Calu3 (cell line): ENCODE results near the gene SYT12. TPM values are rescaled to one million over a fixed set of nuclear protein-coding genes. Genes with fewer than 3 reads are reported as not detected.

Experiments used
- BruUV-seq: library from RNA; stranded (reverse); fragments of 400-500 nt; replicated peaks from 2 replicates; lab custom pipeline; 2021; lab: Mats Ljungman, UMichigan
- CTCF ChIA-PET: fragments of 300-600 bp; sonication (Branson Sonifier 250); formaldehyde crosslinking; loops from one replicate; lab custom pipeline; 2022; ENCODE audit warnings: antibody characterized with exemption; lab: Charles Lee
- DNase-seq: peaks from one replicate; pipeline ENCODE4 v3.0.0; 2022
- H3K27ac Mint-ChIP-seq: one replicate; pipeline ENCODE4 v1.8.0; 2022; ENCODE audit warnings: mixed read lengths; ENCODE audit not compliant: unreplicated experiment
- H3K27me3 Mint-ChIP-seq: one replicate; pipeline ENCODE4 v1.8.0; 2022; ENCODE audit warnings: mixed read lengths; ENCODE audit not compliant: unreplicated experiment
- H3K36me3 Mint-ChIP-seq: one replicate; pipeline ENCODE4 v1.8.0; 2022; ENCODE audit warnings: mild to moderate bottlenecking, moderate library complexity, mixed read lengths; ENCODE audit not compliant: insufficient read depth, unreplicated experiment
- H3K4me1 Mint-ChIP-seq: one replicate; pipeline ENCODE4 v1.8.0; 2022; ENCODE audit warnings: mild to moderate bottlenecking, low read depth, mixed read lengths; ENCODE audit not compliant: unreplicated experiment
- H3K4me3 Mint-ChIP-seq: one replicate; pipeline ENCODE4 v1.8.0; 2022; ENCODE audit warnings: mild to moderate bottlenecking, low read depth, moderate library complexity, mixed read lengths; ENCODE audit not compliant: unreplicated experiment
- H3K9me3 Mint-ChIP-seq: one replicate; pipeline ENCODE4 v1.8.0; 2022; ENCODE audit warnings: low read depth, mixed read lengths; ENCODE audit not compliant: unreplicated experiment
- CTCF ChIP-seq: fragments of 200-600 bp; IDR thresholded peaks from one replicate; pipeline ENCODE4 v1.8.0; 2022; ENCODE audit warnings: antibody characterized with exemption; ENCODE audit not compliant: unreplicated experiment
- intact Hi-C: fragments of 100-400 bp; cut with micrococcal nuclease; formaldehyde crosslinking; loops from one replicate; pipeline ENCODE4 v1.10.0; 2022; ENCODE audit not compliant: unreplicated experiment
- total RNA-seq: library from RNA; stranded (reverse); gene quantifications from 2 replicates; pipeline ENCODE4 v1.2.3, GENCODE V29; 2022

The SYT12 gene
- total RNA-seq, 1 experiment from 2014 or later = 6.4 TPM

GRCh38 chr11:67044496-67044895 lies 21.6 kb downstream of the SYT12 start:
- Mint-ChIP-seq H3K36me3 (peaks cover under 1% of the 10 kb centered on the region), H3K9me3 (no peaks in the 10 kb centered on the region), H3K4me1 (no peaks in the 10 kb centered on the region), H3K4me3 (no peak overlapping the region), H3K27ac (no peak overlapping the region), H3K27me3 (peaks cover 9% of the 10 kb centered on the region)
- no peak for TF ChIP-seq CTCF
- no peak for DNase-seq
- intact Hi-C loops = no loop called here
- no TSS peak for BruUV-seq
- CTCF ChIA-PET = no interaction called here

GRCh38 chr11:67045314-67045713 lies 22.4 kb downstream of the SYT12 start:
- H3K9me3 Mint-ChIP-seq = no peaks in the 10 kb centered on the region
- CTCF ChIA-PET = no interaction called here
- H3K36me3 Mint-ChIP-seq = peaks cover 5% of the 10 kb centered on the region
- H3K27me3 Mint-ChIP-seq = peaks cover 9% of the 10 kb centered on the region
- TF ChIP-seq CTCF = no peak
- no TSS peak for BruUV-seq
- no peak overlapping the region for H3K4me3 Mint-ChIP-seq
- intact Hi-C loops = no loop called here
- DNase-seq = no peak
- no peaks in the 10 kb centered on the region for H3K4me1 Mint-ChIP-seq
- no peak overlapping the region for H3K27ac Mint-ChIP-seq

GRCh38 chr11:67048515-67049130 lies 25.7 kb downstream of the SYT12 start:
- no peak for TF ChIP-seq CTCF
- Mint-ChIP-seq H3K27me3 (no peaks in the 10 kb centered on the region), H3K27ac (no peak overlapping the region), H3K4me1 (peaks cover 5% of the 10 kb centered on the region), H3K9me3 (no peaks in the 10 kb centered on the region), H3K4me3 (no peak overlapping the region), H3K36me3 (peaks cover 8% of the 10 kb centered on the region)
- CTCF ChIA-PET = no interaction called here
- BruUV-seq = no TSS peak
- DNase-seq = no peak
- intact Hi-C loops = no loop called here

GRCh38 chr11:67050139-67050538 lies 27.2 kb downstream of the SYT12 start:
- Mint-ChIP-seq H3K4me1 (peaks cover 20% of the 10 kb centered on the region), H3K27me3 (no peaks in the 10 kb centered on the region), H3K4me3 (no peak overlapping the region), H3K27ac (no peak overlapping the region), H3K9me3 (no peaks in the 10 kb centered on the region), H3K36me3 (peaks cover 22% of the 10 kb centered on the region)
- BruUV-seq = no TSS peak
- TF ChIP-seq CTCF = no peak
- intact Hi-C loops = no loop called here
- DNase-seq = no peak
- CTCF ChIA-PET = no interaction called here
